Measurements from ENCODE around the gene PIEZO1. TPM values are rescaled to one million over a fixed set of nuclear protein-coding genes. Genes with fewer than 3 reads are reported as not detected.

PIEZO1 gene
- total RNA-seq, 1 donor from 2014 or later = 208 TPM

DNA sequence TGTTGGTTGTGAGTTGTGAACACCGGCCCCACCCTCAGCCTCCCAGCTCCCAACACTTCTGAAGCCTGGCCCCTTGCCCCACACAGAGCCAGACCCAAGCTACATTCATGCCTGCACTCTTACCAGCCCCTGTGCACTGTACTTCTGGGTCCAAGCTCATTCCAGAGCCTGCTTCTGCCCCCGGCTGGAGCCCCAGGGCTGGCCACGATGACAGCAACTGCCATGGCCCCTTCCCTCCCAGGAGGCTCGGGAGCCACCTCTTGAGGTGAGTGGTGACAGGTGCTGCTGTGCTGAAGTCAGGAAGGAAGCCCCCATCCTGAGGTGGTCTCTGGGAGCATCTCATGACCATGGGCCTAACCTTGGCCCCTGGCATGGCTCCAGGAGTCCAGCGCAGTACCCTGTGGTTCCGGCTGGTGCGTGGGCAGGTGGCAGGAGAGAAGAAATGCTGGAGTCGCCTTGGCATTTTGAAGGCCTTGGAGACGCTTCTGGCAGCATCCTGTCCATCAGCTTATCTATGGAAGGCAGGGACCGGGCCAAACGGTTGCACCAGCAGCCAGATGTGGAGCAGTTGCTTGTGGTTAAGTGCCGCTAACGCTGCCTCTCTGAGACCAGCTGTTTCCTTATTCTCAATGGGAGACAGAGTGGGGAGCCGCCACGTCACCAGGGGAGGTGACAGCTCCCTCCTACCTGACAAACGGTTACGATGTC lies 14.7 kb upstream of the PIEZO1 start:
- H3K4me1 Mint-ChIP-seq (ENCODE audit: low read depth) = peaks cover 3% of the 10 kb centered on the region
- no peak overlapping the region for H3K4me3 Mint-ChIP-seq (ENCODE audit: unreplicated experiment)
- no peak for TF ChIP-seq CTCF (IDR thresholded peaks at IDR 0.05)
- H3K9me3 Mint-ChIP-seq (ENCODE audit: low read depth) = no peaks in the 10 kb centered on the region
- DNase-seq (ENCODE audit: low spot score) = no peak
- no peak overlapping the region for H3K27ac Mint-ChIP-seq (ENCODE audit: unreplicated experiment)
- no peaks in the 10 kb centered on the region for H3K27me3 Mint-ChIP-seq (ENCODE audit: low read depth)
- no peaks in the 10 kb centered on the region for H3K36me3 Mint-ChIP-seq (ENCODE audit: low read depth)

DNA sequence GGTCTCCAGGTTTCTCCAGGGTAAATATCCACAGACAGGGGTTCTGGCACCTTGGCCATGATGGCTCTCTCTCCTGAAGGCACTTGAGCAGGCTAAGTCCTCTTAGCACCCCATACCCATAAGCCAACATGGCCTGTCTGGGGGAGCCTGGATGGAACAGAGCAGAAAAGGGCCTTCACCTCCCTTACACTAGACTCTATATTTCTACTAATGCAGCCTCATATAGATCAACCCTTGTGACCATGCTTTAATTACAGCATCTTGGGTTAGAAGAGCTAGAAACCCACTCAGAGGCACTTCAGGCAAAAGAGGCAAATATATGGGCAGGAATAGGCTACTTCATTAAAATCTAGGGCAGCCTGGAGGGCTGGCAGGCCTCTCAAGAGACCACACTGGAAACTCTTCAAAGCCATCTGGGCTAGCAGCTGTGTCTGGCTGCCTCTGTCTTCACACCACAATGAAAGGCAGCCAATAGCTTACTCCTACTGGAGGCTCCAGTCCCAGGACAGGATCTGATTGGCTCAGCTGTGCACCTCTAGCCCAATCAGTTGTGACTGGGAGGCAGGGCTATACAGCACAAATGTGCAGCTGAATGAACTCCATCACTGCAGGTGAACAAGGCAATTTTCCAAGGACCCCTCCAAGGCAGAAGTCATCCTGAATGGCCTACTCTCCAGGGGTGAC lies 13.9 kb upstream of the PIEZO1 start:
- Mint-ChIP-seq H3K4me3 (ENCODE audit: unreplicated experiment) (no peak overlapping the region), H3K27ac (ENCODE audit: unreplicated experiment) (no peak overlapping the region), H3K4me1 (ENCODE audit: low read depth) (peaks cover 3% of the 10 kb centered on the region), H3K9me3 (ENCODE audit: low read depth) (no peaks in the 10 kb centered on the region), H3K36me3 (ENCODE audit: low read depth) (no peaks in the 10 kb centered on the region), H3K27me3 (ENCODE audit: low read depth) (no peaks in the 10 kb centered on the region)
- no peak for TF ChIP-seq CTCF (IDR thresholded peaks at IDR 0.05)
- DNase-seq (ENCODE audit: low spot score) = no peak

DNA sequence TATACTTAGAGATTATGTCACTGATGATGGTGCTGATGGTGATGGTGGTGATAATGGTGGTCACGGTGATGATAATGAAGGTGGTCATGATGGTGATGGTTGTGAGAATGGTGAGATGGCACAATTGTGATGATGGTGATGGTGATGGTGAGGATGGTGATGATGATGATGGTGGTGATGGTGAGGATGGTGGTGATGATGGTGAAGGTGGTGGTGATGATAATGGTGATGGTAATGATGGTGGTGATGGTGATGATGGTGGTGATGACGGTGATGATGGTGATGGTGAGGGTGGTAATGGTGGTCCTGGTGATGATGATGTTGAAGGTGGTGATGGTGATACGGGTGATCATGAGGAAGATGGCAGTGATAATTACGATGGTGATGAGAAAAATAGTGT lies 13.1 kb upstream of the PIEZO1 start:
- no peak for DNase-seq (ENCODE audit: low spot score)
- TF ChIP-seq CTCF (IDR thresholded peaks at IDR 0.05) = no peak
- H3K4me1 Mint-ChIP-seq (ENCODE audit: low read depth) = peaks cover 3% of the 10 kb centered on the region
- no peaks in the 10 kb centered on the region for H3K36me3 Mint-ChIP-seq (ENCODE audit: low read depth)
- H3K4me3 Mint-ChIP-seq (ENCODE audit: unreplicated experiment) = no peak overlapping the region
- no peaks in the 10 kb centered on the region for H3K27me3 Mint-ChIP-seq (ENCODE audit: low read depth)
- no peaks in the 10 kb centered on the region for H3K9me3 Mint-ChIP-seq (ENCODE audit: low read depth)
- no peak overlapping the region for H3K27ac Mint-ChIP-seq (ENCODE audit: unreplicated experiment)

GRCh38 chr16:88796278-88796677 lies 11.3 kb upstream of the PIEZO1 start:
- H3K27me3 Mint-ChIP-seq (ENCODE audit: low read depth) = no peaks in the 10 kb centered on the region
- H3K4me1 Mint-ChIP-seq (ENCODE audit: low read depth) = peaks cover 5% of the 10 kb centered on the region
- no peak overlapping the region for H3K27ac Mint-ChIP-seq (ENCODE audit: unreplicated experiment)
- no peaks in the 10 kb centered on the region for H3K9me3 Mint-ChIP-seq (ENCODE audit: low read depth)
- H3K36me3 Mint-ChIP-seq (ENCODE audit: low read depth) = no peaks in the 10 kb centered on the region
- TF ChIP-seq CTCF (IDR thresholded peaks at IDR 0.05) = no peak
- no peak overlapping the region for H3K4me3 Mint-ChIP-seq (ENCODE audit: unreplicated experiment)
- DNase-seq (ENCODE audit: low spot score) = no peak

DNA sequence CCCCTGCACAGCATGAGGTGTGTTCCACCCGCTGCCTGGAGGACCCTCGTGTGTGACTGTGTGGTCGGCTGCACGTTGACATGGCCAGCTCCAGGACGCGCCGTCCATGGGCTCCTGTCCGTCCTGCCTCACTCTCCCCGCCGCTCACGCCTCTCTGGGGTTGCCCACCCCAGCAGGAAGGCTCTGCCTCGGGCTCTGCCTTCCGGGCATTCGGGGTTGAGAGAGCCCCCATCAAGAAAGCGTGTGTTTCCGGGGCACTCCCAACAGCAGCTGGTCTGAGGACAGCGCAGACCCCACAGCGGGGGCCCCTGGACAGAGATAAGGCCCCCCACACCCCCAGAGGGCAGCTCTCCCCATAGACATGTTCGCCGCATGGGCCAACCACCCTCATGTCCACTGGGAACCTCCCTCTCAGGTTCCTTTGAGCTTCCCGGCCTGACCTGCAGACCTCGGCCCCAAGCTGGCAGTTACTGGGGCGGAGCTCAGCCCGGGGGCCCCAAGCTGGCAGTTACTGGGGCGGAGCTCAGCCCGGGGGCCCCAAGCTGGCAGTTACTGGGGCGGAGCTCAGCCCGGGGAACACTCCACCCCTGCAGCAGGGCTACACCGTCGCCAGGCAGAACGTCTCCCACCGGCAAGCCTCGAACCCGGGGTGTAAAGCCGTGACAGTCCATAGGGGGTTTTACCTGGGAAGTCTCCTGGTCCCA lies 8.4 kb upstream of the PIEZO1 start:
- no peak for TF ChIP-seq CTCF (IDR thresholded peaks at IDR 0.05)

More for the DNA sequence above, 8.4 kb upstream of the PIEZO1 start:
- no peak overlapping the region for H3K27ac Mint-ChIP-seq (ENCODE audit: unreplicated experiment)
- H3K36me3 Mint-ChIP-seq (ENCODE audit: low read depth) = no peaks in the 10 kb centered on the region
- no peak for DNase-seq (ENCODE audit: low spot score)
- no peak overlapping the region for H3K4me3 Mint-ChIP-seq (ENCODE audit: unreplicated experiment)
- H3K4me1 Mint-ChIP-seq (ENCODE audit: low read depth) = peaks cover 14% of the 10 kb centered on the region
- H3K27me3 Mint-ChIP-seq (ENCODE audit: low read depth) = no peaks in the 10 kb centered on the region
- H3K9me3 Mint-ChIP-seq (ENCODE audit: low read depth) = no peaks in the 10 kb centered on the region

Measured in chondrocyte (in vitro differentiated cells).